Naive B cell (primary cell): ENCODE measurements around the gene SOD2. TPM values are rescaled to one million over a fixed set of nuclear protein-coding genes. Genes with fewer than 3 reads are reported as not detected.
"Not testable (repeated sequence)": the region's sequence is repeated elsewhere in the genome, so short reads cannot be mapped to it uniquely, and the experiment has no call there.

Experiments used
- ATAC-seq, 2 donors: fragments of 150-1000 bp; cut with Tn5 transposase; 2 replicates each; pipeline ENCODE4 v1.10.0; 2021; ENCODE audit warnings: low read depth in 2 of 2, mild to moderate bottlenecking in 2 of 2, moderate library complexity in 2 of 2
- DNase-seq: peaks from one replicate; pipeline ENCODE4 v3.0.0; 2022
- H3K27ac Mint-ChIP-seq, 6 donors: one replicate each; pipeline ENCODE4 v1.8.0; 2020 to 2022; ENCODE audit warnings: mild to moderate bottlenecking in 6 of 6, mixed read lengths in 6 of 6, moderate library complexity in 5 of 6, inconsistent platforms in 2 of 6
- H3K27me3 Mint-ChIP-seq, 3 donors: one replicate each; pipeline ENCODE4 v1.8.0; 2021 to 2022; ENCODE audit warnings: mixed read lengths in 3 of 3, mild to moderate bottlenecking in 1 of 3
- H3K36me3 Mint-ChIP-seq, 2 donors: one replicate each; pipeline ENCODE4 v1.8.0; 2020 to 2022; ENCODE audit warnings: mixed read lengths in 2 of 2, inconsistent platforms in 1 of 2, mild to moderate bottlenecking in 1 of 2
- H3K4me1 Mint-ChIP-seq, 3 donors: one replicate each; pipeline ENCODE4 v1.8.0; 2020 to 2022; ENCODE audit warnings: mixed read lengths in 3 of 3, inconsistent platforms in 1 of 3, mild to moderate bottlenecking in 1 of 3, moderate library complexity in 1 of 3
- H3K4me3 Mint-ChIP-seq, 8 donors: one replicate each; pipeline ENCODE4 v1.8.0; 2020 to 2022; ENCODE audit warnings: mild to moderate bottlenecking in 8 of 8, mixed read lengths in 8 of 8, moderate library complexity in 8 of 8, inconsistent platforms in 2 of 8
- H3K9me3 Mint-ChIP-seq, 7 donors: one replicate each; pipeline ENCODE4 v1.8.0; 2020 to 2022; ENCODE audit warnings: mixed read lengths in 7 of 7, mild to moderate bottlenecking in 5 of 7, inconsistent platforms in 2 of 7, moderate library complexity in 1 of 7
- polyA plus RNA-seq, 6 donors: library from polyadenylated mRNA; unstranded; fragments of 300-500 nt; fragmentation: Illumina TruSeq; gene quantifications; one replicate each; pipeline ENCODE4 v1.2.3, GENCODE V29; 2021; ENCODE audit warnings: low read depth in 6 of 6

The SOD2 gene
- polyA plus RNA-seq, 6 donors from 2014 or later = 74.3 to 99.4 (median 83.2) TPM

DNA sequence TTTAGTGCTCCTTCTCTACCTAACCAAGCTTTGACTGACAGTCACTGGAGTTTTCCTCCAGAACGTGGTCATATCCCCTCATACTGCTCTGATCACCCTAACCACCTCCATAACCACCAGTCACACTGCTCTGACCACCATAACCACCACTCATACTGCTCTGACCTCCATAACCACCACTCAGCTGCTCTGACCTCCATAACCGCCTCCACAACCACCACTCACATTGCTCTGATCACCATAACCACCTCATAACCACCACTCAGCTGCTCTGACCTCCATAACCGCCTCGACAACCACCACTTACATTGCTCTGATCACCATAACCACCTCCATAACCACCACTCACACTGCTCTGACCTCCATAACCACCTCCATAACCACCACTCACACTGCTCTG is 17.6 kb upstream of the SOD2 start:
- not testable (repeated sequence) for H3K9me3 Mint-ChIP-seq, H3K4me3 Mint-ChIP-seq, ATAC-seq, H3K27me3 Mint-ChIP-seq, H3K4me1 Mint-ChIP-seq, H3K36me3 Mint-ChIP-seq, H3K27ac Mint-ChIP-seq, DNase-seq

DNA sequence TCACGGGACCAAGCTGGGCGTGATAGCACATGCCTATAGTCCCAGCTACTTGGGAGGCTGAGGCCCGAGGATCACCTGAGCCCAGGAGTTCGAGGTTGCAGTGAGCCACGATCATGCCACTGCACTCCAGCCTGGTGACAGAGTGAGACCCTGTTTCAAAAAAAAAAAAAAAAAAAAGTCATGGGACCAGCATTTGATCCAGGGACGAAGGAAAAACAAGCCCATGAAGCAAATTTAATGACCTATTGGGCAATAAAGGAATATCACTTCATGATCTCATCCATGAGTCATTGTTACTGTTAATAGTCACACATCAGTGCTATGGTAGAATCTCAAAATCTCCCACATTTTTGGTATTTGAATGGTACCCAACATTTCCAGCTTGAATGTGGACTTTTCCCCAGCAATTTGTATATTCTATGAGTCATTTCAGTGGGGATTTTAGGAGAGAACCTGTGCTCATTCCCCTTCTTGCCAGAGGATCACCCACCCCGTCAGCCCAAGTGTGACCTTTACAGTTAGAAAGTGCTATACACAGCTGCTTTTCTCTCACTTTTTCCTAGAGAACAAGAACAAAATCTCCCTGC is 8.5 kb upstream of the SOD2 start:
- DNase-seq (no peak), ATAC-seq (no peak)
- H3K9me3 Mint-ChIP-seq = peaks cover 0 to 4% (median 0%) of the 10 kb centered on the region in 7 donors
- H3K27ac Mint-ChIP-seq = no peak overlapping the region
- no peaks in the 10 kb centered on the region for H3K27me3 Mint-ChIP-seq
- peaks cover 4 to 13% (median 12%) of the 10 kb centered on the region in 3 donors for H3K4me1 Mint-ChIP-seq
- no peak overlapping the region for H3K4me3 Mint-ChIP-seq
- H3K36me3 Mint-ChIP-seq = peaks cover 0 to 7% of the 10 kb centered on the region in 2 donors

DNA sequence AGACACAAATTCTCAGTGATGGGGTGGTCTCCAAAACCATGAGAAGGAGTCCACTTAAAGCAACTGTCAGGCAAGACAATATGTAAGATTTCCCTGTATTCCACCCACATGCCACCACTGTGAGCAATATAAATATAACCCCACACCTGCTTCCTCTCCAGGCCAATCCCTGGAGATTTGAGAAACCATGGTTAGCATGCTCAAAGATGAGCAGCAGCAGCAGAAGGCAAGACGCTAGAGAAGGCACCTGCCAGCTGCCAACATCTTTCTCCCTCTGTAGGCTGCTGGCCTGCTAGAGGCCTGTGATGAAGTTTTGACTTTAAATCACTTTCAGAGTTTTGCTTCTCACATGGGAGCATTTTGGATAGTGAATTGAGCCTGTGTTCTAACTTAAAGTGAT is 7.9 kb upstream of the SOD2 start:
- peak overlapping the region in 1 of 6 donors; percentile 49 for H3K27ac Mint-ChIP-seq
- no peak for DNase-seq
- peak; percentile 39 to 67 for ATAC-seq
- peaks cover 0 to 4% (median 0%) of the 10 kb centered on the region in 7 donors for H3K9me3 Mint-ChIP-seq
- H3K4me1 Mint-ChIP-seq = peaks cover 4 to 13% (median 12%) of the 10 kb centered on the region in 3 donors
- peaks cover 0 to 7% of the 10 kb centered on the region in 2 donors for H3K36me3 Mint-ChIP-seq
- no peak overlapping the region for H3K4me3 Mint-ChIP-seq
- no peaks in the 10 kb centered on the region for H3K27me3 Mint-ChIP-seq

DNA sequence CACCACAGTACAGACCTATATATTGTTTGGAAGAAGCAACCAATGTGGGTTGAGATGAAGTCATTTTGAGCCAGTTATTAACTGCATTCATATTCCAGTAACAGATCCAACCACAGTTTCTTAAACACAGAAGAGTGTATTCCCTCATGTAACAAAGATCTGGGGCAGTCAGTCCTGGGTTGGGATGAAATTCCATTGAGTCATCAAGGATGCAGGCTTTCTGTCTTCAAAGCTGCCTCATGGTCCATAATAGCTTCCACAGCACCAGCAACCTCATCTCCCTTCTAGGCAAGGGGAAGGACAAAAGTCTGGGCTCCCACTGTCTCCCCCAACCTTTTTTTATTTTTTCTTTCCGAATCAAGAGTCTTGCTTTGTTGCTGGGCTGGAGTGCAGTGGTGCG is 2.9 kb upstream of the SOD2 start:
- peak overlapping the region in 4 of 6 donors; percentile 44 to 98 (median 86) for H3K27ac Mint-ChIP-seq
- H3K36me3 Mint-ChIP-seq = peaks cover 0 to 7% of the 10 kb centered on the region in 2 donors
- peak overlapping the region in 1 of 8 donors; percentile 95 for H3K4me3 Mint-ChIP-seq

DNA sequence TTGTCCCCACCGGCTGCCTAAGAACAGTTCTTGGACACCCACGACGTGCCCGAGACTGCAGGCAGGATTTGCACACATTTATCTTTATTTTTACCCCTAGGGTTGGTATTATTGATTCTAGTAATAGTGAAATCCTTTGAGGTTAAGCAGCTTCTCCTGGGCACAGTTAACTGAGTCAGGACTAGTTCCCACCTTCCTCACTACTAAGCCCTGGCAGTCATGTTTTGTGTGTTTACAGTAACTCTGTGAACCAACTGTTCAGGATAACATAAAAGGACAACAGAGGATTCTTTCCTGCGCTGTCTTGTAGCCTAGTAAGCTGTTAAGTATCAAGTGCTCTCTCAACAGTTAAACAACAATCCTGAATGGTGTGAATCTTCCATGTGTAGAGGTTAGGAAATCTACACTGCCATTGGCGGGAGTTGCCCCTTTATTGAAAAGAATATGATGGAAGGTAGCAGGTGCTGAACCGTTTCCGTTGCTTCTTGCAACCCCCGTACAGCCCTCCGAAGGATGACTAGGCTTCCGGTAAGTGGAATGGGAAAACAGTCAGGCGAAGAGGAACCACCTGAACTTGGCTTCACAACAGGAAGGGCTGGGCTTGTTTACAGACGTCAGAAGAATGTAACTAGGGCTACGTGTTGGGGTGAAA is 979 bp upstream of the SOD2 start:
- no peaks in the 10 kb centered on the region for H3K9me3 Mint-ChIP-seq
- peak; percentile 33 to 44 for ATAC-seq
- peak overlapping the region; percentile 84 to 96 (median 92) for H3K4me3 Mint-ChIP-seq
- H3K4me1 Mint-ChIP-seq = peaks cover 27 to 36% (median 30%) of the 10 kb centered on the region in 3 donors
- peak; percentile 74 for DNase-seq
- peak overlapping the region; percentile 92 to 98 (median 96) for H3K27ac Mint-ChIP-seq
- H3K36me3 Mint-ChIP-seq = peaks cover 0 to under 1% of the 10 kb centered on the region in 2 donors
- no peaks in the 10 kb centered on the region for H3K27me3 Mint-ChIP-seq

More for the DNA sequence above, 2.9 kb upstream of the SOD2 start:
- H3K4me1 Mint-ChIP-seq = peaks cover 30 to 41% (median 33%) of the 10 kb centered on the region in 3 donors
- no peaks in the 10 kb centered on the region for H3K9me3 Mint-ChIP-seq
- ATAC-seq = no peak
- DNase-seq = no peak
- H3K27me3 Mint-ChIP-seq = no peaks in the 10 kb centered on the region

DNA sequence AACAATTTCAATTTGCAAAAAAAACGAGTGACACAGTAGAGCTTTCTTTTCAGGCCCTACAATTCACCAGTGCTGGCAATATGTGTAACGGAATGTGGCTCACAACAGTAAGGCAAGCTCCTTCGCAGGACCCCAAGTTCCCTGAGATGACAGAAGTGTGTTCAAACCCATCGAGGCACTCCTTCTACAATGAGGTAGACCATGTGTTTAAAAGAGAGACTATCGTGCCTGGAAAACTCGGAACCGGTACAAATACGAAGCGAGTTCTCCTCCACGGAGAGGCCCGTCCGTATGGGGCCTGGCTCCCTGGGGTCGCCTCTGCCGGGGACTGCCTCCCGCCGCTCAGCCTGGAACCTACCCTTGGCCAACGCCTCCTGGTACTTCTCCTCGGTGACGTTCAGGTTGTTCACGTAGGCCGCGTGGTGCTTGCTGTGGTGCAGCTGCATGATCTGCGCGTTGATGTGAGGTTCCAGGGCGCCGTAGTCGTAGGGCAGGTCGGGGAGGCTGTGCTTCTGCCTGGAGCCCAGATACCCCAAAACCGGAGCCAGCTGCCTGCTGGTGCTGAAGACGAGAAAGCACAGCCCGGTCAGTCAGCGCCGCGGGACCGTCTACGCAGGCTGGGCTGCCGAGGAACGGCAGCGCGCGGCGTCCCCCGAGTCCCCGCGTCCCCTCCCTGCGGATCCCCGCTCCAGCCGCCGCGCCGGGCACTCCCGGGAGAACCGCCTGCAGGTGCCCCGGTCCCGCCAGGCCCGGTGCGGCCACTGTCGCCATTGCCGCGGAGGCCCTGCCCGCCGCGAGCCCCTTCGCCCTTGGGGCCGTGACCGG is 526 bp downstream of the SOD2 start:
- ATAC-seq (peak; percentile 44 to 48), DNase-seq (peak; percentile 63)
- H3K36me3 Mint-ChIP-seq = peaks cover 0 to 8% of the 10 kb centered on the region in 2 donors
- peaks cover 32 to 41% (median 34%) of the 10 kb centered on the region in 3 donors for H3K4me1 Mint-ChIP-seq
- H3K27ac Mint-ChIP-seq = peak overlapping the region; percentile 92 to 98 (median 96)
- H3K4me3 Mint-ChIP-seq = peak overlapping the region; percentile 84 to 97 (median 93)
- H3K27me3 Mint-ChIP-seq = no peaks in the 10 kb centered on the region
- H3K9me3 Mint-ChIP-seq = no peaks in the 10 kb centered on the region

DNA sequence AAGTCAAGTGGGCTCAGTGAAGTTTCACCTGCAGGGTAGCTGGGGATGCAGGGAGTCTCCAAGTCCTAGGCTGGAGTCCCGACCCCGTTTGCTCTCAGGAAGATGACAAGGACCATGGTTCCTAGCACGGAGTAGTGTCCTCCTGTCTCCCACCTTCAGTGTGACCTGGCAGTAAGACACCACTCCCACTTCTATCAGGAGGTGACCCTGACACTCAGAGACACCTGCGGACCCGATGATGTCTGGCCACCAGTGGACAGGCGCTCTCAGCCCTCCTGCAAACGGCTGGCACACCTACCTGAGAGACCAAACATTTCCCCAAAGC is 1.1 kb downstream of the SOD2 start:
- Mint-ChIP-seq H3K27ac (peak overlapping the region; percentile 51 to 97 (median 94)), H3K36me3 (peaks cover 0 to 8% of the 10 kb centered on the region in 2 donors), H3K27me3 (no peaks in the 10 kb centered on the region), H3K9me3 (no peaks in the 10 kb centered on the region), H3K4me3 (peak overlapping the region; percentile 84 to 97 (median 93)), H3K4me1 (peaks cover 32 to 41% (median 35%) of the 10 kb centered on the region in 3 donors)
- DNase-seq = no peak
- ATAC-seq = no peak

DNA sequence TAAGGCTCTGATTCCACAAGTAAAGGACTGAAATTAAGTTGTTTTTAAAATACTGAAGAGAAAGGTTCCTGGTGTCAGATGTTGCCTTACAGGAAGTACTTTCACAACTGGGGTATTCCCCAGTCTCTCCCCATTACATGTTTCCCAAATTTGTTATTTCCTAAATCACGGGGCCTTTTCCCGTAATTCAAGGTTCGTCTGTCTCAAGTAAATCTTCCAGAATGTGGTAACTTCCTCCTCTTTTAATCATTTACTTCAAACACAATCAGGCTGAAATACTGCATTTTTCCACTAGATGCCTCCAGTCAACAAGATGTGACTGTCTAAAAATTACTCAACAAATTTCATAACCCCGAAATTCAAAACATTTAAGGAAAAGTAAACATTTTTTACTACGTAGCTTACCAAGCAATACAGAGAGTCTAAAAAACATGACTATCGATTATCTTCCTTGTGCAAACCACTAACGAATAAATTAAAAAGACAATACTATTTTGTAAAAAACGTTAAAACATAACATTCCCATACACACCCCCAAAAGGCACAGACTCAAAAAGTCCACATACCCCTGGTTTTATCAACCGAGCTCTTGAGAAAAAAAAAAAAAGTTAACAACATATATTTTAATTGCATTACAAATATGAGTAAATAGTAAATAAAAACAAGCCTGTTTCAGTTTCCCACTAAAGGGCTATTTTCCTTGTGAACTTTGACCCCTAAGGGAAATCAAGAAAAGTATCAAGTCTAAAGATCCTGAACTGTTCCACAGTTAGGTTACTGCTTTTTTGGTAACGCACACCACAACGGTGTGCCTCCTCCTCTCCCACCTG is 1.7 kb downstream of the SOD2 start:
- Mint-ChIP-seq H3K4me3 (peak overlapping the region; percentile 84 to 97 (median 93)), H3K27me3 (no peaks in the 10 kb centered on the region), H3K9me3 (no peaks in the 10 kb centered on the region), H3K36me3 (peaks cover 0 to 8% of the 10 kb centered on the region in 2 donors), H3K27ac (peak overlapping the region in 5 of 6 donors; percentile 20 to 96 (median 94)), H3K4me1 (peaks cover 32 to 41% (median 37%) of the 10 kb centered on the region in 3 donors)
- no peak for ATAC-seq
- DNase-seq = peak; percentile 53

DNA sequence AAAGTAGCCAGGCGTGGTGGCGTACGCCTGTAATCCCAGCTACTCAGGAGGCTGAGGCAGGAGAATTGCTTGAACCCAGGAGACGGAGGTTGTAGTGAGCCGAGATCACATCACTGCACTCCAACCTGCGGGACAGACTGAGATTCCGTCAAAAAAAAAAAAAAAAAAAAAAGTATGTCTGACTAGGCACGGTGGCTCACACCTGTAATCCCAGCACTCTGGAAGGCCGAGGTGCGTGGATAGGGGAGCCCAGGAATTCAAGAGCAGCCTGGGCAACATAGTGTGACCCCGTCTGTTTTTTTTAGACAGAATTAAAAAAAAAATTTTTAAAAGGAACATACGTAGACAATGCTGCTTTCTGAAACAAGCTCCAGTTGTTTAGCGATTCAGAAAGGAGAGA is 2.9 kb downstream of the SOD2 start:
- not testable (repeated sequence) for H3K9me3 Mint-ChIP-seq, H3K36me3 Mint-ChIP-seq, H3K27ac Mint-ChIP-seq, H3K27me3 Mint-ChIP-seq, ATAC-seq, H3K4me3 Mint-ChIP-seq, DNase-seq
- H3K4me1 Mint-ChIP-seq = peaks cover 32 to 41% (median 35%) of the 10 kb centered on the region in 3 donors

DNA sequence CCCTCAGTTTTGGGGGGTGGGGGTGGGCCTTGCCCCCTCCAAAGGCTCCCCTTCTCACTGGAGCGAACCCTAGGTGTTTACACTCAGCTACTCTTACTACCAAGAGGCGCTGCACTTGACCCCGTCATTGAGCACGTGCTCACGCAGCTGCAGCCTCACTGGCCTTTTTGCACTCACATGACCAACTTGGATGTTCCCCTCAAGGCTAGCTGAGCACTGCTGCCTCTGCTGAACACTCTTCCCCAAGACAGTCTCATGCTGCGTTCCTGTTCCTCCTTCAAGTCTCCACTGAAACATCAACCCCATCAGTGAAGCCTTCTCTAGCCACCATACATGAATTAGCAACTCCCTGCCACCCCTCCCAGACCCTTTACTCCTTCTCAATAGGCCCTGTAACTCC is 4.0 kb downstream of the SOD2 start:
- DNase-seq = no peak
- no peaks in the 10 kb centered on the region for H3K27me3 Mint-ChIP-seq
- no peaks in the 10 kb centered on the region for H3K9me3 Mint-ChIP-seq
- peaks cover 4 to 8% of the 10 kb centered on the region in 2 donors for H3K36me3 Mint-ChIP-seq
- H3K4me3 Mint-ChIP-seq = no peak overlapping the region
- peak overlapping the region in 1 of 6 donors; percentile 48 for H3K27ac Mint-ChIP-seq
- H3K4me1 Mint-ChIP-seq = peaks cover 21 to 30% (median 23%) of the 10 kb centered on the region in 3 donors
- no peak for ATAC-seq

DNA sequence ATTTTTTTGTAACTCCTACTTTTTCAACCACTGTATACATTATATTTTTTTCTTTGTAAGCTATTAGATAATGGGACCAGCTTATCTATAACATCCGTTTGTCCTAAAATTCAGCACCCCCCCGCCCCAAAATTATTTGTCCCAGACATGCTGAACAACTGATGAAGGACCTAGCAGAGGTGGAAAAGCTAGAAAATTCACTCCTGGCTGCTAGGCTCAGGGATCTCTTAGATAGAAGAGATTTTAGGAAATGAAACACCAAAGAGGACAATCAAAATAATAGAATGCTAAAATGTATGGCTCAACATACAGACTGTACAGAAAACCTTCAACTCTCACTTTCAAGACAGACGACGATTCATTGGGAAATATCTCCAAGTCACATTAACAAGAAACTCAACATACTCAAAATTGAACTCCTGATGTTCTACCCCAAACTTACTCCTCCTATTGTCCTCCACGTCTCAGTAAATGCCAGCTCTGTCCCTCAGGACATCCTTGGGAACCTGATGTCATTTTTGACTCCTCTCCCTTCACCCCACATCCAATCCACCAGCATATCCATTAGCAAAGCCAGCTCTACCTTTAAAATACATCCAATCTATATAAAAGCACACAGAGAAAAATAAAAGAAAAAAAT is 4.7 kb downstream of the SOD2 start:
- Mint-ChIP-seq H3K27me3 (no peaks in the 10 kb centered on the region), H3K36me3 (peaks cover 4 to 8% of the 10 kb centered on the region in 2 donors), H3K4me3 (no peak overlapping the region), H3K9me3 (no peaks in the 10 kb centered on the region), H3K4me1 (peaks cover 18 to 25% (median 19%) of the 10 kb centered on the region in 3 donors), H3K27ac (peak overlapping the region in 1 of 6 donors; percentile 48)
- ATAC-seq (no peak), DNase-seq (no peak)

DNA sequence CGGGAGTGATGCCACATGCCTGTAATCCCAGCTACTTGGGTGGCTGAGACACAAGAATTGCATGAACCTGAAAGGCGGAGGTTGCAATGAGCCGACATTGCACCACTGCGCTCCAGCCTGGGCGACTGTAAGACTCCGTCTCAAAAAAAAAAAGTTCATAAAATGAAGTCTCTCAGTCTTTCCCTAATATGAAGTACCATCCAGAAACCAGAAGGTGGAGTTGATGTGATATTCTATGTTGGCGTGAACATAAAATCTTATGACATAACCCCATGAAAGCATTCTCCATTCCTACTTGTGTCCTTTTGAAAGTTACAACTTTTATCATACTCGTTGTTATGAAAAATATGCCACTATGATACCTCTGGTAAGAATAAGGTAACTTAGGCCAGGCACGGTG is 5.7 kb downstream of the SOD2 start:
- ATAC-seq (no peak), DNase-seq (no peak)
- peaks cover 7 to 8% of the 10 kb centered on the region in 2 donors for H3K36me3 Mint-ChIP-seq
- no peak overlapping the region for H3K4me3 Mint-ChIP-seq
- no peaks in the 10 kb centered on the region for H3K27me3 Mint-ChIP-seq
- H3K27ac Mint-ChIP-seq = no peak overlapping the region
- H3K9me3 Mint-ChIP-seq = no peaks in the 10 kb centered on the region
- peaks cover 15 to 22% (median 19%) of the 10 kb centered on the region in 3 donors for H3K4me1 Mint-ChIP-seq
